Measurements from ENCODE around the gene KRT9. TPM values are rescaled to one million over a fixed set of nuclear protein-coding genes. Genes with fewer than 3 reads are reported as not detected.
"Not testable (repeated sequence)": the region's sequence is repeated elsewhere in the genome, so short reads cannot be mapped to it uniquely, and the experiment has no call there.

KRT9 gene
- total RNA-seq (2014; rRNA removed; shearing (Covaris generic)): not detected in 2 replicates

- DNase-seq (ENCODE audit: low spot score): no peak
Measured at GRCh38 chr17:41571561-41572434, at the start of gene KRT9. Gene KRT9 (minus strand): TSS chr17:41572059. CDS start chr17:41571992, 67 bp downstream.

GRCh38 chr17:41621435-41621817, 49.6 kb upstream of the KRT9 start:
- DNase-seq (ENCODE audit: low spot score): not testable (repeated sequence)

- no peak for DNase-seq (ENCODE audit: low spot score)
Measured at GRCh38 chr17:41620583-41621434, 49.0 kb upstream of the KRT9 start.

- DNase-seq (ENCODE audit: low spot score): not testable (repeated sequence)
Measured at GRCh38 chr17:41619927-41620582, 48.2 kb upstream of the KRT9 start.

GRCh38 chr17:41619036-41619926, 47.4 kb upstream of the KRT9 start:
- no peak for DNase-seq (ENCODE audit: low spot score)

- no peak for DNase-seq (ENCODE audit: low spot score)
Measured at GRCh38 chr17:41618341-41619035, 46.6 kb upstream of the KRT9 start.

- no peak for DNase-seq (ENCODE audit: low spot score)
Measured at GRCh38 chr17:41617698-41618097, 45.8 kb upstream of the KRT9 start.

- no peak for DNase-seq (ENCODE audit: low spot score)
Measured at GRCh38 chr17:41617136-41617535, 45.3 kb upstream of the KRT9 start.

- not testable (repeated sequence) for DNase-seq (ENCODE audit: low spot score)
Measured at GRCh38 chr17:41616486-41616885, 44.6 kb upstream of the KRT9 start.

- peak; percentile 37 for DNase-seq (ENCODE audit: low spot score)
Measured at GRCh38 chr17:41615454-41615853, 43.6 kb upstream of the KRT9 start.

GRCh38 chr17:41614767-41615166, 42.9 kb upstream of the KRT9 start:
- not testable (repeated sequence) for DNase-seq (ENCODE audit: low spot score)

- no peak for DNase-seq (ENCODE audit: low spot score)
Measured at GRCh38 chr17:41614098-41614497, 42.2 kb upstream of the KRT9 start.

GRCh38 chr17:41613277-41614082, 41.6 kb upstream of the KRT9 start:
- DNase-seq (ENCODE audit: low spot score): no peak

GRCh38 chr17:41612376-41613160, 40.7 kb upstream of the KRT9 start, which contains the start of gene KRT16:
Gene KRT16 (minus strand): TSS chr17:41612767. CDS start chr17:41612688, 79 bp downstream.
- peak; percentile 37 for DNase-seq (ENCODE audit: low spot score)

GRCh38 chr17:41610965-41611640, 39.2 kb upstream of the KRT9 start:
- DNase-seq (ENCODE audit: low spot score): no peak

- DNase-seq (ENCODE audit: low spot score): not testable (repeated sequence)
Measured at GRCh38 chr17:41610061-41610517, 38.2 kb upstream of the KRT9 start.

GRCh38 chr17:41606930-41607329, 35.1 kb upstream of the KRT9 start:
- DNase-seq (ENCODE audit: low spot score): not testable (repeated sequence)

GRCh38 chr17:41602524-41602923, 30.7 kb upstream of the KRT9 start:
- peak; percentile 51 for DNase-seq (ENCODE audit: low spot score)
